ENCODE measurements around the gene CHST11. TPM values are rescaled to one million over a fixed set of nuclear protein-coding genes. Genes with fewer than 3 reads are reported as not detected.
"Not testable (repeated sequence)": the region's sequence is repeated elsewhere in the genome, so short reads cannot be mapped to it uniquely, and the experiment has no call there.

The CHST11 gene
- total RNA-seq, 1 donor from 2014 or later = 3.4 TPM

- intact Hi-C loops (cut with micrococcal nuclease) = no loop called here
- DNase-seq = no peak
- peak; percentile 38 for ATAC-seq
Measured at GRCh38 chr12:104569346-104570173, 112.8 kb downstream of the CHST11 start.

GRCh38 chr12:104570174-104570907 lies 113.6 kb downstream of the CHST11 start:
- ATAC-seq (no peak), DNase-seq (no peak)
- intact Hi-C loops (cut with micrococcal nuclease) = no loop called here

GRCh38 chr12:104571328-104571727 lies 114.6 kb downstream of the CHST11 start:
- intact Hi-C loops (cut with micrococcal nuclease) = no loop called here
- DNase-seq (no peak), ATAC-seq (no peak)

- ATAC-seq; intact Hi-C loops (cut with micrococcal nuclease); DNase-seq: not testable (repeated sequence)
Measured at GRCh38 chr12:104574353-104574752, 117.6 kb downstream of the CHST11 start.

- intact Hi-C loops (cut with micrococcal nuclease); DNase-seq; ATAC-seq: not testable (repeated sequence)
Measured at GRCh38 chr12:104574758-104575157, 118.0 kb downstream of the CHST11 start.

GRCh38 chr12:104575442-104576186 lies 118.9 kb downstream of the CHST11 start:
- ATAC-seq = no peak
- no peak for DNase-seq
- intact Hi-C loops (cut with micrococcal nuclease) = no loop called here

GRCh38 chr12:104576187-104576778 lies 119.5 kb downstream of the CHST11 start:
- no peak for ATAC-seq
- DNase-seq = no peak
- intact Hi-C loops (cut with micrococcal nuclease) = no loop called here

GRCh38 chr12:104576980-104577580 lies 120.3 kb downstream of the CHST11 start:
- ATAC-seq = no peak
- intact Hi-C loops (cut with micrococcal nuclease) = no loop called here
- no peak for DNase-seq

GRCh38 chr12:104577581-104577981 lies 120.8 kb downstream of the CHST11 start:
- peak; percentile 42 for ATAC-seq
- intact Hi-C loops (cut with micrococcal nuclease) = no loop called here

GRCh38 chr12:104578453-104578852 lies 121.7 kb downstream of the CHST11 start:
- intact Hi-C loops (cut with micrococcal nuclease) = no loop called here
- DNase-seq (no peak), ATAC-seq (no peak)

More at GRCh38 chr12:104577581-104577981, 120.8 kb downstream of the CHST11 start:
- DNase-seq = no peak

GRCh38 chr12:104579718-104580495 lies 123.2 kb downstream of the CHST11 start:
- DNase-seq = no peak
- intact Hi-C loops (cut with micrococcal nuclease) = no loop called here
- no peak for ATAC-seq

GRCh38 chr12:104581005-104581570 lies 124.3 kb downstream of the CHST11 start:
- intact Hi-C loops (cut with micrococcal nuclease) = no loop called here
- ATAC-seq (no peak), DNase-seq (no peak)

- DNase-seq = no peak
- no peak for ATAC-seq
- intact Hi-C loops (cut with micrococcal nuclease) = no loop called here
Measured at GRCh38 chr12:104582739-104583138, 126.0 kb downstream of the CHST11 start.

GRCh38 chr12:104583301-104583700 lies 126.6 kb downstream of the CHST11 start:
- no peak for DNase-seq
- intact Hi-C loops (cut with micrococcal nuclease) = no loop called here
- no peak for ATAC-seq

GRCh38 chr12:104585448-104586055 lies 128.8 kb downstream of the CHST11 start:
- intact Hi-C loops (cut with micrococcal nuclease) = no loop called here
- DNase-seq (no peak), ATAC-seq (no peak)

- DNase-seq (no peak), ATAC-seq (no peak)
- intact Hi-C loops (cut with micrococcal nuclease) = no loop called here
Measured at GRCh38 chr12:104586351-104586919, 129.7 kb downstream of the CHST11 start.
